Posterior cingulate gyrus (tissue), 11 donors: ENCODE results near the gene DCTPP1.
A peak's percentile ranks its signal among the peaks of the same experiment; 100 is the strongest.

Experiments used
- DNase-seq, 10 donors: peaks; one replicate each; pipeline versions ENCODE4 v3.0.0 to v3.0.0-alpha.2; 2020 to 2021; ENCODE audit warnings: mixed read lengths in 3 of 10
- intact Hi-C: fragments of 100-400 bp; cut with DNase I; formaldehyde crosslinking; loops from one replicate; pipeline ENCODE4 v1.15.1; 2023

DCTPP1 gene

DNA sequence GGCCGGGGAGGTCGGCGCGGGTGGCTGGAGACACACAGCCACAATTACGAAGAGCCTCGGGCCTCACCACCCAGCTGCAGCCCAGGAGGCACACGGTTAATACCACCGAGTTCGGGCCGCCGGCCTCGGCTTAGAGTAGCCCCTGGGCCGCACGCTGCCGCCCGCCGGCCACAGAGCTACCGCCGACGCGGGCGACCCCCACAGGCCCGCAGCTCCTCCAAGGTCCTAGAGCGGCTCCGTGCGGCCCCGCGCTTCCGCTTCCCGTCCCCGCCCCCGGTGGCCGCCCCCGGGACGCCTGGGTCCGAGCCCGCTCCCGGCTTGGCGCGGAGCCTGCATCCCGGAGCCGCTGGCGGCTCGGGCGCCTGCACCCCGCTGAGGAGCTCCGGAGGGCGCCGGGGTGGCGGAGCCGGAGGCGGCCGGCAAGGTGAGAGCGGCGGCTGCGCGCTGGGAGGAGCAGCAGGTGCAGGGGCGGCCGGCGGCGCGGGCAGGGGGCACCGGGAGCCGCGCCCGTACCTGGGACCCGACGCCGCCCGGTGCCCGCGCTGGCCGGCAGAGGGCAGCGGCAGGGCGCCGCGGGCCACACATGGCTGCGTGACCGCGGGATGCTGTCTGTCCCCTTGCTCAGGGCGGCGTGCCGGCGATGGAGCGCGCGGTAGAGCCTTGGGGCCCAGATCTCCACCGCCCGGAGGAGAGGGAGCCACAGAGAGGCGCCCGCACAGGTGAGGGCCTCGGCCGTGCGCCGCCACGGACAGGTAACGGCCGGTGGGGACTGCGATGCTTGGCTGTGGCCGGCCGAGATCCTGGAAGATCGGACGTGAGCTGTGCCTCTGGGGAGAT is 34.5 kb downstream of the DCTPP1 start, which contains the start of gene ZNF48:
Gene ZNF48, plus strand, starts transcription at position 266 of the 837 bp plus-strand sequence. Its CDS starts 375 bp downstream, at position 641.
- peak; percentile 74 to 99 (median 90) for DNase-seq

DNA sequence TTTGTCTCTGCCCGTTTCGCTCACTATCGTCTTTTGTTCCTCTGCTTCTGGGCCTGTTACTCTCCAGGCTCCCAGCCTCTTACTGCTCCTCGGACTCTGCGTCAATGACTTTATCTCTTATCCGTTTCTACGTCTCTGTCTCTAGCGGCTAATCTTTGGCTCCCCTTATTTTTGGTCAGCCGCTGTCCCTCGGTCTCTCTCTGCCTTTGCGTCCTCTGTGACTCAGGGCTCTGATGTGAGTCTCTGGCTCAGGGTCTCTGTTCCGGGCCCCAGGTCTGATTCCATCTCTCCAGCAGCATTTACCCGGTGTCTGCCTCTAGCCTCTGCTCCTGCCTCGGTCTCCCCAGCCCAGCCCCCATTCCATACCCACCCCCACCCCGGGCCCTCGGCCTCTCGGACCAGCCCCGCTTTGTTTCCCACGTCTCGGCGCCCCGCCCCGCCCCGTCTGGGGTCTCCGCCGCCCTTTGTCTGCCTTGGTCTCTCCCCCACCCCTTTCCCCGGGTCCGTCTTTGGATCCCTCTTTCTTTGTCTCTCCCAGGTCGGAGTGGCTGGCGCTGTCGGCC is 35.2 kb downstream of the DCTPP1 start:
- intact Hi-C loops = loop anchor here (1.0 to 5.0 kb wide), 3 partner anchors 13 to 47 kb away; partner anchors contain the start of gene ZNF771
- no peak for DNase-seq

More for the DNA sequence above, 34.5 kb downstream of the DCTPP1 start, which contains the start of gene ZNF48:
- intact Hi-C loops = loop anchor here (1.0 to 5.0 kb wide), 3 partner anchors 12 to 48 kb away; partner anchors contain the start of gene ZNF771

DNA sequence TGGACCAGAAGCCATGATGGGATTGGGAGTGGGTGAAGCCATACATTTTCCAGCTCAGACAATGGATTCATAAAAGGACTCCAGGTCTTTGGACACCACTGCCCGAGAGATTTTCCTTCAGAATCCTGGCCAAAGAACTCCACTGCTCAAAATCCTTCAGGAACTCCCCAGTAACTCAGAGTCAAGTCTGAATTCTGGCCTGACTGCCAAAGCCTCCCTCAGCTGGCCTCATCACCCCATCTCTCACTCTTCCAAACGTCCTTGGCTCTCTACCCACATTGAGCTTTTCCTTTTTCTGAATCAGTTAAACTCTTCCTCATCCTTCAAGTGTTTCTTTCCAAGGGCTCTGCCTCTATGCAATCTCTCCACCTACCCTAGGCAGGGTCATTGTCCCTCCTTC is 46.3 kb downstream of the DCTPP1 start:
- no peak for DNase-seq

DNA sequence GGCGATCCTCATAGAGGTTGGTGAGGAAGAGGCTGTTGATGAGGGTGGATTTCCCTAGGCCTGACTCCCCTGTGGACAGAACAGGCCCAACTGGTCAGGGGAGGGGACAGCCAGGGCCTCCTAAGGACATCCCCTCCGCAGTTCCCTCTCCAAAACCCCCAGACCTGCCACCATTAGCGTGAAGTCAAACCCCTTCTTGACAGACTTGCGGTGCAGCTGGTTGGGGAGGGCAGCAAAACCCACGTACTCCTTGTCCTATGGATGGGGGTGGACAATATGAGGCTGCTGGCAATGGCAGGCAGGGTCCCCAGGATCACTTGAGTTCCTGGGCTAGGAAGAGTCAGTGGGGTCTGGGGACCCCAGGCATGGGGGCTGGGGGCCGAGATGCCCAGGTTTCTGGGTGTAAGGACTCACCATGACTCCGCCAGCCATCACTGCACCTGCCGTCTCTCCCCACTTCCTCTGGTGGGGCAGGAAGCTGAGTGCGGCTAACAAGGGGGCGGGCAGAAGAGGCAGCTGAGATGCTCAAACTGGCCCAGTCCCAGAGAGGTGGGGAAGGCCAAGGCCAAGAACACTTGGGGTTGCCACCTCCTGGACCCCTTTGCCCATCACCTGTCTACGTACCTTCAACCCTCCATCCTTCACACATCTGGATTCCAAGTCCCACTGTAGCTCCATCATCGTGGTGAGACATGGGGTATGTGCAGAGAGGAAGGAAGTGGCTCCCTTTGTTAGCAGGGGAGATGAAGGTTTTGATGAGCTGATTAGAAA is 47.5 kb downstream of the DCTPP1 start, which contains the start of gene SEPTIN1:
Gene SEPTIN1, minus strand, starts transcription at position 451 of the 771 bp plus-strand sequence. Its CDS starts 19 bp downstream, at position 432.
- DNase-seq = peak in 1 of 10 donors; percentile 35
- intact Hi-C loops = no loop called here

More for the DNA sequence above, 46.3 kb downstream of the DCTPP1 start:
- intact Hi-C loops = no loop called here

DNA sequence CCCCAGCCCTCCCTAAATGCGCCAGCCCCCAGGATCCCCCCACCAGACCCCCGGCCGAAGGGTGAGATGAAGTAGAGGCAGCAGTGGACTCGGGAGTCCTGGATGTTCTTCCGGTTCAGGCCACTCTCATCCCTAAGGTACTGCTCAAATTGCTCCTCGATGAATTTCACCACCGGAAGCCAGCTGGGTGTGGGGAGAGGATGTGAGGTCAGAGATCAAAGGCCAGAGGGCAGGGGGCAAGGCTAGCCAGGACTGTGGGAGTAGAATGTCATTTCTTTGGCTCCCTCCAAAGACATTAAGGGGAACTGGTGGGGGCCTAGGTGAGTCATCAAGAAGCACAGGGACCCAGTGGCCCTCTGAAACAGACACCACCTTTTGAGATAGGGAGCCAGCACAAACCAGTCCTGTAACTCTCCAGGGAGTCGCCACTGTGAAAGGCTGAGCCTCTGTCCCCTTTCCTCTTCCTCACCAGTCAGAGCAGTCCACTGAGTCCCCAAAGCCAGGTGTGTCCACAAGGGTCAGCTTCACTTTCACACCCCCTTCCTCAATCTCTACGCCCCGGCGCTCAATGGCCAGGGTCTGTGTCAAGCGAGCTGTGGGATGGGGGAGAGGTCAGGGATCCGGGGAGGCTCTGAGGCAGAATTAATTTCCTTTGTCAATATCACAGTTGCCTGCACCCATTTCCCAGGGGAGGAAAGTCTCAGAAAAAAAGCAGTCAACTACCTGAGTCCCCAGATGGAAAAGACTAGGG is 48.4 kb downstream of the DCTPP1 start:
- intact Hi-C loops = no loop called here
- DNase-seq = peak in 1 of 10 donors; percentile 25

DNA sequence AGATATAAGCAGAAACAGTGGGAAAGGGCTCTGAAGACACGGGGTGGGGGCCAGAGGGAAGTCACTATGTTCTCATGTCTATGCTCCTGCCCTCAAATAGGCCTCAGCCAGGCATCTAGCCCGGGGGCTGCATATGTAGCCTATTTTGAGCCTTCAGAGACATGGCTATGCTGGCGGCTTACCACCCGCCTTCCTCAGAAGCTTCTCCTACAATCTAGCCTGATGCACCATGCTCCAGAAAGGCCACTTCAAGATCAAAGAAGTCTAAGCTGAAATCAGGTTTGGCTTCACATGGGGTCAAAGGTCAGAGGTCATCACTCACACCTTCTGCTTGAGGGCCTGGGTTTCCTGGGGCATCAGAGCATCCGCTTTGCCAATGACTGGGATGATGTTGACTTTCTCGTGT is 49.0 kb downstream of the DCTPP1 start:
- DNase-seq = peak in 1 of 10 donors; percentile 18
- intact Hi-C loops = no loop called here

DNA sequence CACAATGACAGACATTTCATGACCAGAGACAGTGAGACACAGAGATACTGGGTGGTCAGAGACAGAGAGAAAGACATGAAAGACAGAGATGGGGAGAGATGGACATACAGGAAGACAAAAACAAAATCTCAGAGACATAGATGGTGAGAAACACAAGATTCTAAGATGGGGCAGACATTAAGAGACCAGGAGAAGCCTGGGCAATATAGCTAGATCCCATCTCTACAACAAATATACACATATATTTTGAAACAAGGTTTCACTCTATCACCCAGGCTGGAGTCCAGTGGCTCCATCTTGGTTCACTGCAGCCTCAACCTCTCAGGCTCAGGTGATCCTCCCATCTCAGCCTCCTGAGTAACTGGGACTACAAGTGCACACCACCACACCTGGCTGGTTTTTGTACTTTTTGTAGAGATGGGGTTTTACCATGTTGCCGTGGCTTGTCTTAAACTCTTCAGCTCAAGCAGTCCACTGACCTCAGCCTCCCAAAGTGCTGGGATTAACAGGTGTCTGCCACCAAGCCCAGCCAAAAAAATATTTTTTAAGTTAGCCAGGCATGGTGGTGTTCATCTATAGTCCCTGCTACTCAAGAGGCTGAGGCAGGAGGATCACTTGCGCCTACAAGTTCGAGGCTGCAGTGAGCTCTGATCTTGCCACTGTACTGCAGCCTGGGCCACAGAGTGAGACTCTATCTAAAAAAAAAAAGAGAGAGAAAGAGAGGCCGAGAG is 49.6 kb downstream of the DCTPP1 start:
- intact Hi-C loops = no loop called here
- peak in 1 of 10 donors; percentile 4 for DNase-seq

DNA sequence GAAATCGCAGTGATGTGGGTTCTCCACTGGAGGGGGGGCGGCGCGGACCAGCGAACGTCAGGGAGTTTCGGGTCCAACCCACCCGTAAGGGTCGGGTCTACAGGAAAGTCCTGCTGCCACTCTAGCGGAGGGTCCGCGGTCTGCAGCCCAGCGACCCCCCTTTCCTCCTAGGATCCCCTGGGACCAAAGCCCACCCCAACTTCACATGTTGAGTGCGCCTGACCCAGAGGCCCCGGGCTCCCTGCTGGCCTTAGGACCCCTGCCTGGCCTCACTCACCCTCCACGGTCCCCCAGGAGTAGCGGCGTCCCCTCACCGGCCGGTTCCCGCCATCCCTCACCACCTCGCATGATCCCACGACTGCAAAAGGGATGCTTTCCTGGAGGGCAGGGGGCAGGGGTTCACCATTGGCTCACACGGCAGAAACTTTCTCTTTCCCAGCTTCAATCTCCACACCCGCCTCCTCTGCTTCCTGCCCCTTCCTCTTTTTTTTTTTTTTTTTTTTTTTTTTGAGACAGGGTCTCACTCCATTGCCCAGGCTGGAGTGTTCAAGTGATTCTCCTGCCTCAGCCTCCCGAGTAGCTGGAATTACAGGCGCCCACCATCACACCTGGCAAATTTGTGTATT is 50.6 kb downstream of the DCTPP1 start:
- no peak for DNase-seq
- intact Hi-C loops = loop anchor here (2.0 kb wide), 1 partner anchor 16 kb away; the partner anchor contains the start of gene ZNF48

DNA sequence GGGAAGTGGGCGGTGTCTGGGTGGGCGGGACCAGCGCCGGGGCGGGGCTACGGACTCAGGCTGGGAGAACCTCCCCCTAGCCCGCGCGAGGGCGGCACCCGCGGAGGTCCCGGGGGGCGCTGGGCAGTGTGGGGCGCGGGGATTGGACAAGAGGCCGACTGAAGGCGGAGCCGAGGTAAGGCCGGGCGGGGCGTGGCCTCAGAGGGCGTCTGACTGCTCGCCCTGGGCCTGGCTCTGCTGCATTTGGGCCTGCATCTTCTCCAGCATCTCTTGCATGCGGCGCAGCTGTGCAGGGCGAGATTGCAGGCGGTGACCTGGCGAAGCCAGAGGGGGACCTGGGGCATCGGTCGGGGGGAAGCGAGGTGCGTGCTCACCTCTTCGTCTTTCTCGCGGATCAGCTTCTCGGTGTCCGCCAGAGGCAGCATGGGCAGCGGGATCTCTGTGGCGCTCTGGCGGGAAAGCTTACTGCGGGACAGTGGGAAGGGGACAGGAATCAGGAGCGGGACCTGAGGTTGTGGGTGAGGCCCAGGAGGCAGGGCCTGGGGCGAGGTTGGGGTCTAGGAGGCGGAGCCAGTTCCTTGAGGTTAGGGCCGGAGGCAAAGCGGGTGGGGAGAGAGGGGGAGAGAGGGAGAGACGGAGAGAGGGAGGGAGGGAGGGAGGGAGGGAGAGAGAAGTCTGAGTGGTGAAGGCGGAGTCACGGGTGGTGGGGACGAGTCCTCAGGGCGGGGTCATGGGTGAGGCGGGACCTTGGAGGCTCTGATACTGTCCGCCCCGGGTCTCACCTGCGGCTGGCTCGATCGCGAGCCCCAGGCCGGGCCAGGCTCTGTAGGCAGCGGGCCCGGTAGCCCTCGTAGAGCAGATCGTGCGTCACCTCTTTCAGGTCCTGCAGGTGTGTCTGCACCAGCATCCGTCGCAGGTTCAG is 51.3 kb downstream of the DCTPP1 start:
- intact Hi-C loops = loop anchor here (2.0 kb wide), 1 partner anchor 16 kb away; the partner anchor contains the start of gene ZNF48

DNA sequence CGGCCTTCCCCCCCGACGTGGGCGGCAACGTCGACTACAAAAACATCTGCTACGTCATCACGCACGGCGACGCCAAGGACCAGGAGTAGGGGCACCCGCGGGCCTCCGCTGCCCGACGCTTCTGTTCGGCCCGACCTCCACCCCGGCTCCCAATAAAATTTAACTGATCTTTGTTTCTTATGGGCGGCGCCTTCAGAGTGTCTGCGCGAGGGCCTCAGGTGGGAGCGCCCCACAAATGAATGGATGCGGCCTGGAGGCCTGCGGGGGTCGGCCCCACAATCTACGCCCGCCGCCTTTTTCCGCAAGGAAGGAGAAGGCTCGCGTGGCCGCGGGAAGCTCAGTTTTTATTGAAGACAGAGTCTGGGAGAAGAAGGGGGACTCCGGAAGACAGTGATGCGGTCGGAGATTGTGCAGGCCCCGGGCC is 52.0 kb downstream of the DCTPP1 start:
- intact Hi-C loops = loop anchor here (2.0 kb wide), 1 partner anchor 17 kb away; the partner anchor contains the start of gene ZNF48
- DNase-seq = peak; percentile 87 to 99 (median 94)

More for the DNA sequence above, 51.3 kb downstream of the DCTPP1 start:
- peak; percentile 99 to 100 (median 100) for DNase-seq

DNA sequence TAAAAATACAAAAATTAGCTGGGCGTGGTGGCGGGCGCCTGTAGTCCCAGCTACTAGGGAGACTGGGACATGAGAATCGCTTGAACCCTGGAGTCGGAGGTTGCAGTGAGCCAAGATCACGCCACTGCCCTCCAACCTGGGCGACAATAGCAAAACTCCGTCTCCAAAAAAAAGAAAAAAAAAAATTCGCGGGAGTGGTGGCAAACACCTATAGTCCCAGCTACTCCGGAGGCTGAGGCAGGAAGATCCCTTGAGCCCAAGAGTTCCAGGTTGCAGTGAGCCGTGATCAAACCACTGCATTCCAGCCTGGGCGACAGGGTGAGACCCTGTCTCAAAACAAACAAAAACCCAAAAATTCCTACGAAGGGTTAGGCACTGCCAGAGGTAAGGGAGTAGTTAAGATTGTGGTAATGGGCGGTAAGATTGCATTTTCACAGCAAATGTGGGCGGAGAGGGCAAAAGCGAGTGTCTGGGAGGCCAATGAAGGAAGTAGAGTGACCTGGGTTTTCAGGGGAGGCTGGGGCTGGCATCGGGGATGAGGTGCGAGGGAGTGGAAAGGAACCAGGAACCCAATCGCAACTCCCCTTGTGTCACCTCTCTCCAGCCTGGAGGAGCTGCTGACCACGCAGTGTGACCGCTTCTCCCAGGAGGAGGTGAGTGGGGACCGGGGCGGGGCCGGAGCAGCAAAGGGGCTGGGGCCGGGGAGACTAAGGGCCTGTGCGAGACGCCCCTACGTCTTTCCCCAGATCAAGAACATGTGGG is 52.6 kb downstream of the DCTPP1 start:
- intact Hi-C loops = no loop called here
- DNase-seq = no peak

DNA sequence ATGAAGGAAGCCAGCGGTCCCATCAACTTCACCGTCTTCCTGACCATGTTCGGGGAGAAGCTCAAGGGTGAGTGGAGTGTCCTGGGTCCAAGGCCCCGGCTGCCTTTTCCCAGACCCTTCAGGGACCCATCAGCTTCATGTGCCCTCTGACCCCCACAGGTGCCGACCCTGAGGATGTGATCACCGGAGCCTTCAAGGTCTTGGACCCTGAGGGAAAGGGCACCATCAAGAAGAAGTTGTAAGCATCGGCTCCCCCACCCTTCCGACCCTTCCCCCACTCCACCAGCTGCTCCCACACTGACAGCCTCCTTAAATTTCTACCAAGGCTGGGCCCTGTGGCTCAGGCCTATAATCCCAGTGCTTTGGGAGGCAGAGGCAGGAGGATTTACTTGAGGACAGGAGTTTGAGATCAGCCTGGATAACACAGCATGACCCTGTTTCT is 53.3 kb downstream of the DCTPP1 start:
- intact Hi-C loops = no loop called here
- DNase-seq = peak in 1 of 10 donors; percentile 58

DNA sequence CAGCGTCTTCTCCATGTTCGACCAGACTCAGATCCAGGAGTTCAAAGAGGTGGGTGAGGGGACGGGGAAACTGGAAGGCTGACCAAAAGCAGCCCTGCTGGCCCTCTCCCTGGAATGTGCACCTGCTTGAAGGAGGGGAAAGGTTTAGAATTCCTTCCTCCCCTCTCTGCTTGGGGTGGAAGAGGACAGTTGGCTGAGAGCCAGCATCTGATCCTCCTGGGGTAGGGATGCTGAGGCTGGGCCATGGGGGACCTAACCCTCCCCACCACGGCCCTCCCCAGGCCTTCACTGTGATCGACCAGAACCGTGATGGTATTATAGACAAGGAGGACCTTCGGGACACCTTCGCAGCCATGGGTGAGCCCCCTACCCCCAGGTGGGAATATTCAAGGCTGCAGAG is 54.0 kb downstream of the DCTPP1 start:
- no peak for DNase-seq
- intact Hi-C loops = no loop called here

DNA sequence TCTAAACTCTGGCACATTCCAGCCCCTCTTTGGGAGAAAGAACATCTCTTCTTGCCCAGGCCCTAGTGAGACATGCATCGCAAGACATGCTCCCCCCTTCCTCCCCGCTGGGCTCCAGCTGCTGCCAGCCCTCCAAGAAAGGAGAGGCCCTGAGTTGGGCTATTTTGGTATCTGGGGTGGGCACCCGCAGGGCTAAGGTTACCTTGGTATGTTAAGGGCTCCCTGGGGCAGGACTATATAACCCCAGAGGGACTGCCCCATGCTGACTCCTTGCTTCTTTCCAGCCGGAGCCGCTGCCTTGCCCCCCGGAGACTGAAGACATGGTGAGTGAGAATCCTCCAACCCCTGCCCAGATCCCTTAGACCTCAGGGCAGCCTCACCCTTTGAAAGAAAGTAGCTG is 55.3 kb downstream of the DCTPP1 start, which contains the start of gene MYL11:
Gene MYL11, plus strand, starts transcription at position 265 of the 400 bp plus-strand sequence. Its CDS starts 56 bp downstream, at position 321.
- peak in 1 of 10 donors; percentile 54 for DNase-seq
- intact Hi-C loops = no loop called here
